Astrocyte (in vitro differentiated cells and primary cell): ENCODE results near the gene LHFPL3.

Source experiments
- CTCF ChIP-seq: IDR thresholded peaks from 2 replicates; pipeline ENCODE4 v1.5.1; 2011; ENCODE audit warnings: low read depth, mild to moderate bottlenecking, inconsistent platforms, low read length, moderate library complexity; ENCODE audit not compliant: insufficient read depth
- EZH2 ChIP-seq: IDR thresholded peaks from 2 replicates; pipeline ENCODE4 v1.6.1; 2012; ENCODE audit warnings: mild to moderate bottlenecking, low read length, inconsistent platforms; ENCODE audit not compliant: insufficient read depth

- no peak for TF ChIP-seq CTCF
- no peak for TF ChIP-seq EZH2
Measured at GRCh38 chr7:104818961-104819880, 490.8 kb downstream of the LHFPL3 start.
